IPS-15b (cell line): Measurements from ENCODE around the gene OSBPL1A.
"Not testable (repeated sequence)": the region's sequence is repeated elsewhere in the genome, so short reads cannot be mapped to it uniquely, and the experiment has no call there.

ENCODE experiments used
- H3K27me3 ChIP-seq: one replicate; pipeline ENCODE4 v1.6.1; 2013; ENCODE audit warnings: low read length; ENCODE audit not compliant: control insufficient read depth, insufficient read depth
- H3K36me3 ChIP-seq: one replicate; pipeline ENCODE4 v1.6.1; 2013; ENCODE audit warnings: low read length; ENCODE audit not compliant: control insufficient read depth, insufficient read depth
- H3K4me1 ChIP-seq: one replicate; pipeline ENCODE4 v1.6.1; 2013; ENCODE audit warnings: mild to moderate bottlenecking, low read length; ENCODE audit not compliant: control insufficient read depth, insufficient read depth
- H3K4me3 ChIP-seq: one replicate; pipeline ENCODE4 v1.5.1; 2013; ENCODE audit warnings: low read depth, low read length
- H3K9ac ChIP-seq: one replicate; pipeline ENCODE4 v1.6.1; 2013; ENCODE audit warnings: low read depth, mild to moderate bottlenecking, low read length
- H3K9me3 ChIP-seq: one replicate; pipeline ENCODE4 v1.6.1; 2013; ENCODE audit warnings: mild to moderate bottlenecking, low read length; ENCODE audit not compliant: control insufficient read depth, insufficient read depth

OSBPL1A gene

GRCh38 chr18:24368749-24369148 lies 28.9 kb downstream of the OSBPL1A start:
- H3K4me1 ChIP-seq, result peaks cover 5% of the 10 kb centered on the region
- H3K9ac ChIP-seq, result no peak overlapping the region
- H3K27me3 ChIP-seq, result no peaks in the 10 kb centered on the region
- no peaks in the 10 kb centered on the region for H3K9me3 ChIP-seq
- no peak overlapping the region for H3K4me3 ChIP-seq
- peaks cover 9% of the 10 kb centered on the region for H3K36me3 ChIP-seq

DNA sequence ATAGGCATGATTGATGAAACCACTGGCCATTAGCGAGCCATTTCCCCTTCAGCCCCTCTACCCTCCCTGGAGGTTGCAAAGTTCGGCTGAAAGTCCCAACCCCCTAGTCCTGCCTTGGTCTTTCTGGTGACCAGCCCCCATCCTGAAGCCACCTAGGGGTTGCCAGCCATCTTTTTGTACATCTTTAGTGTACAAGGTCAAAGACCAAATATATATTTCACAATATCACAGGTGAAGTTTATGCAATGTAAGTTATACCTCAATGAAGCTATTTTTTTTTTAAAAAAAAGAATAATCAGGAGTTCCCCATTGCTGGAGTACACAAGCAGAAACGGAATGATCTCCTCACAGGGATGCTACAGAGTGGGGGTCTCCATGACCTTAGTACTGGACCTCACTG lies 31.3 kb downstream of the OSBPL1A start:
- no peak overlapping the region for H3K9ac ChIP-seq
- no peaks in the 10 kb centered on the region for H3K9me3 ChIP-seq
- H3K4me1 ChIP-seq, result no peaks in the 10 kb centered on the region
- no peak overlapping the region for H3K4me3 ChIP-seq
- peaks cover 9% of the 10 kb centered on the region for H3K36me3 ChIP-seq
- no peaks in the 10 kb centered on the region for H3K27me3 ChIP-seq

DNA sequence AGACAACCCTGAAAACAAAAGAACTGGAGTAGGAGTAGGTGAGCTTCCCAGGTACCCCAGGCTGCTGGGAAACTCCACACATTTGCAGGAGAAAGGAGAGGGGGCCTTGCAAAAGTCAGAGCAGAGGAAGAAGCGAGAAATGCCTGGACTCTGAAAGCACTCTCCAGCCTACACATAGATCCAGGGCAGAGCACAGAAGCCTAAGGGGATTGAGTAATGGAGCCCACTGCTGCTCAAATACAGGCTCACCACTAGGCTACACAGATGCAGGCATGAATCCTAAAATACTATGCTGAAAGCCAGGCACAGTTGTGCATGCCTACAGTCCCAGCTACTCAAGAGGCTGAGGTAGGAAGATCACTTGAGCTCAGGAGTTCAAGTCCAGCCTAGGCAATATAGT lies 33.4 kb downstream of the OSBPL1A start:
- H3K27me3 ChIP-seq, result no peaks in the 10 kb centered on the region
- H3K9me3 ChIP-seq, result no peaks in the 10 kb centered on the region
- peaks cover 6% of the 10 kb centered on the region for H3K36me3 ChIP-seq
- no peak overlapping the region for H3K9ac ChIP-seq
- no peak overlapping the region for H3K4me3 ChIP-seq
- H3K4me1 ChIP-seq, result no peaks in the 10 kb centered on the region

DNA sequence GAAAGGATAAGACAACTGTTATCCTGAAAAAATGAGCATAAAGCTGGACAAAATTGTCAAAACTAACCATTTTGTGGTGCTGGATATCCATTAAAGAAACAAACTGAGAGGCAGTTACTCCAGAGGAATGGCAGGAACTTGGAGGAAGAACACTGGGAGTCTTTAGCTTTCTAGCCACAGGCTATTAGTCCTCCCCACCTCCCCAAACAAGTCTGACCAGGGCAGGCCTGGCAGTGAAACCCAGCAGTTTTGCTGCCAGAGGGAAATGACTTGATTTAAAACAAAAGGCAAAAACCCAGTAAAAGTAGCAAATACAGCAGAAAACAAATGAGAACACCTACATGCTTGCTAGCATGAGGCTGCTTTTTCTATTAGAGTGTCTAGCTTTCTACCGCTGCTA lies 34.9 kb downstream of the OSBPL1A start:
- Histone ChIP-seq H3K9me3 (no peaks in the 10 kb centered on the region), H3K36me3 (peaks cover 6% of the 10 kb centered on the region), H3K27me3 (no peaks in the 10 kb centered on the region), H3K4me1 (no peaks in the 10 kb centered on the region), H3K9ac (no peak overlapping the region), H3K4me3 (no peak overlapping the region)

DNA sequence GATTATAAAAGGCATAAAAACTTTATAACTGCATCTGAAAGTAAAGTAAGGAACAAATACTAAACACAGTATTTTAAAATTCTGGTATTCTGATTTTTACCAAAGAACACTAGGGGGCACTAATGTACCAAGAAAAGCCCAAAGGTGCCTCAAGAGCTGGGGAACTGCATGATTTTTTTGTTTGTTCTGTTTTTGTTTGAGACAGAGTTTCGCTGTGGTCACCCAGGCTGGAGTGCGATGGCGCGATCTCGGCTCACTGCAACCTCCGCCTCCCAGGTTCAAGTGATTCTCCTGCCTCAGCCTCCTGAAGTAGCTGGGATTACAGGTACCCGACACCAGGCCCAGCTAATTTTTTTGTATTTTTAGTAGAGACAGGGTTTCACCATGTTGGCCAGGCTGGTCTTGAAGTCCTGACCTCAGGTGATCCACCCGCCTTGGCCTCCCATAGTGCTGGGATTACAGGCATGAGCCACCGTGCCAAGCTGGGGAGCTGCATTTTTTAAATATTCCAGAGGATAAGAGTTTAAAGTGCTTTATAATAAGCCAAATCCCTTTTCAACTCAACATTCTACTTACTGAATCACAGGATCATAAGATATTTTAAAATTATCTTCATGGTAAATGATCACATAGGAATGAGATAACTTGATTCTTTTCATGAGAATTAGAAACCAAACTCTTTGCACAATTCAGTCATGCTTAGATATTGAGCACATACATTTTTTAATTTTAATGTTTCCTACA lies 37.7 kb downstream of the OSBPL1A start:
- H3K27me3 ChIP-seq, H3K4me3 ChIP-seq, H3K4me1 ChIP-seq, H3K9me3 ChIP-seq, H3K36me3 ChIP-seq, H3K9ac ChIP-seq: not testable (repeated sequence)

- Histone ChIP-seq H3K27me3 (no peaks in the 10 kb centered on the region), H3K9me3 (no peaks in the 10 kb centered on the region), H3K36me3 (no peaks in the 10 kb centered on the region), H3K4me1 (peaks cover 9% of the 10 kb centered on the region), H3K4me3 (no peak overlapping the region), H3K9ac (no peak overlapping the region)
Measured at GRCh38 chr18:24354278-24354677, 43.3 kb downstream of the OSBPL1A start.

GRCh38 chr18:24346254-24346653 lies 51.4 kb downstream of the OSBPL1A start:
- Histone ChIP-seq H3K4me3 (no peak overlapping the region), H3K27me3 (no peaks in the 10 kb centered on the region), H3K4me1 (peaks cover 4% of the 10 kb centered on the region), H3K9me3 (no peaks in the 10 kb centered on the region), H3K36me3 (peaks cover 2% of the 10 kb centered on the region), H3K9ac (no peak overlapping the region)

DNA sequence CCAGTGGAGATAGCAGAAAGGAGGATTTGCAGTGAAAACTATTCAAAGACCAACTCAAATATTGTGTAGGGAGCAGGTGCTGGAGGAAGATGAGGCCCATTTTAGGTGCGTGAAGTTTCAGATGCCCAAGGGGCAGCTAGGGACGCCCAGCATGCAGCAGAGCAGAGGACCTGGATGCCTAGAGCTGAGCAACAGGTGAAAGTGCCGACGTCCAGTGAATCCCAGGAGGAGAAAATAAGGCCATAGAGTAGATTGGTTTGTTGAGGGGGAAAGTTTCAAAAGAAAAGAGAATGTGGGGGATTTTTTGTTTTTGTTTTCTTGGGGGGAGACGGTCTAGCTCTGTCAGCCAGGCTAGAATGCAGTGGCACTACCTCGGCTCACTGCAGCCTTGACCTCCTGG lies 53.1 kb downstream of the OSBPL1A start:
- Histone ChIP-seq H3K4me3 (no peak overlapping the region), H3K9ac (no peak overlapping the region), H3K9me3 (no peaks in the 10 kb centered on the region), H3K36me3 (peaks cover 2% of the 10 kb centered on the region), H3K27me3 (no peaks in the 10 kb centered on the region), H3K4me1 (no peaks in the 10 kb centered on the region)

DNA sequence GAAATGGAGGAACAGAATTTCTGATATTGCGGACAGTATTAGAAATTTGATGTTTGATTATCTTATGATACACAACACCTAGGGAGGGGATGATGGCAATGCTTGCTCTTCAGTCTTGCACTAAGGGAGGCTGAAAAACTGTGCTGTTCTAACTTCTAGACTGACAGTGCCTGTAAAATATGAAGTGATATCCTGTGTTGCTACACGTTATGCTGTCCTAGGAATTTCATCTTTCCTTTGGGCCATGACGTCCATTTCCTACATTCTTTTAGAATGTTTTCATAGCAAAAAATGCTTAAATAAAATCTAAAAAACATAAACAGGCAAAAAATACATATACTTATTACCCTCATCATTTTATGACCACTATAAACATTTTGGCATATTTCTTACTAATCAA lies 55.3 kb downstream of the OSBPL1A start:
- H3K27me3 ChIP-seq, result no peaks in the 10 kb centered on the region

GRCh38 chr18:24341361-24341760 lies 56.3 kb downstream of the OSBPL1A start:
- Histone ChIP-seq H3K4me1 (no peaks in the 10 kb centered on the region), H3K27me3 (no peaks in the 10 kb centered on the region), H3K9me3 (no peaks in the 10 kb centered on the region), H3K4me3 (no peak overlapping the region), H3K36me3 (no peaks in the 10 kb centered on the region), H3K9ac (no peak overlapping the region)

More for the DNA sequence above, 55.3 kb downstream of the OSBPL1A start:
- Histone ChIP-seq H3K9ac (no peak overlapping the region), H3K4me3 (no peak overlapping the region), H3K4me1 (no peaks in the 10 kb centered on the region), H3K36me3 (peaks cover 2% of the 10 kb centered on the region), H3K9me3 (no peaks in the 10 kb centered on the region)

DNA sequence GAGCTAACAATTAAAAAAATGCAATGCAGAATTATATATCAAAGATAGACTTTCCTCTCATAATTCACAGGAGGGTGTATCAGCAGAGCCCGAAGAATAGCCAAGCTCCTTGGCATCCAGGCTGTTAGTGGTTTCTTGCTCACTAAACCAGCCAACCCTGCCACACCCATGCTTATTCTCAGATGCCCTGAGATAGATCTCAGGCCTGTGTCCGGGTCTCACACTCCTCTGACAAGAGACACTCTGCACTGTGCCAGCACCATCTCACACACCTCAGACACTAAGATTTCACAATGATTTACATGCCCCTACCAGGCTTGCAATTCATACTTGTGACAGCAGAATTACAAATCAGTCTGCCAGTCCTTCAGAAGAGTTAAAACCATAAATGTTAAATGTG lies 64.5 kb downstream of the OSBPL1A start:
- H3K9me3 ChIP-seq, result no peaks in the 10 kb centered on the region
- no peaks in the 10 kb centered on the region for H3K36me3 ChIP-seq
- H3K9ac ChIP-seq, result no peak overlapping the region
- H3K4me3 ChIP-seq, result no peak overlapping the region
- H3K4me1 ChIP-seq, result no peaks in the 10 kb centered on the region
- H3K27me3 ChIP-seq, result no peaks in the 10 kb centered on the region

DNA sequence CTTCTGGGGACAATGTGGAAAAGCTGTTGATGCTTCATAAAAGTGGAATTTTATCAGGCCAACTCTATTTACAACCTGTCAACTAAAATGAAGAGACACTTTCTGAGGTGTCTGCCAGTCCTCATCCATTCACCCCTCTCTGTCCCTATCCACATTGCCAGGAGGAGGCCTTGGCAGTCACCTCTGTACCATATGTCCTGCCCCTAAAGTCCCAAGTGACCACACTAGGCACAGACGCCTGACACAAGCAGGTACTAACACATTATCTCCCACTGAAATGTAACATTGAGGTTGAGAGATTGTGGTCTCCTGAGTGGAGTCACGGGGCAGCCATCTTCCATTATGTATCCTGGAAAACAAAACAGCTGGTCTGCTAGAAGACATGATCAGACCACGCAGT lies 71.4 kb downstream of the OSBPL1A start:
- Histone ChIP-seq H3K4me3 (no peak overlapping the region), H3K9ac (no peak overlapping the region), H3K27me3 (no peaks in the 10 kb centered on the region), H3K36me3 (no peaks in the 10 kb centered on the region), H3K4me1 (no peaks in the 10 kb centered on the region), H3K9me3 (no peaks in the 10 kb centered on the region)
